22Rv1 (cell line): ENCODE results near the gene ROR1.

ENCODE experiments used
- H3K27ac ChIP-seq: fragments of 450-650 bp; 2 replicates; pipeline ENCODE4 v1.5.1; 2017
- ZFX ChIP-seq: fragments of 450-650 bp; IDR thresholded peaks from 2 replicates; pipeline ENCODE4 v1.6.1; 2017; ENCODE audit warnings: antibody characterized with exemption, borderline replicate concordance
- TF ChIP-seq, protein P1 (sequence below): fragments of 450-650 bp; IDR thresholded peaks from 2 replicates; pipeline ENCODE4 v1.5.1; 2017; ENCODE audit warnings: mild to moderate bottlenecking

ROR1 gene

DNA sequence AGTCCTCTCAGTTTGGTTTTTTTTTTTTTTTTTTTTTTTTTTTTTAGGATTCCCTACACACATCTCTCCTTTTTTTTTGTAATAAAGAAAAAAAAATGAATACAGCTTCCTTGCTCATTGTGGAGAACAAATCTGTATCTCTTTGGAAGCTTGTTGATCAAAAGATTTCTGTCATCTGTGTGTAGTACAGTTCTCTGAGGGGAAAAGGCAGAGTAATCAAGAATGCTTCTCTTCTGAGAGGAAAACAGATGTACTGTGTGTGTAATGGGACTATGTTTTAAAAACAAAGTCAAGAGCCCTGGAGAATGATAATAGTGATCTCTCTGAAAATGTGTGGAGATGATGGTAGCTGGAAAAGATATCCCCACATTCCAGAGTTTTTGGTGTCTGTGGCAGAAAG is 16.5 kb upstream of the ROR1 start:
- no peak for TF ChIP-seq ZFX
- TF ChIP-seq, protein P1, sequence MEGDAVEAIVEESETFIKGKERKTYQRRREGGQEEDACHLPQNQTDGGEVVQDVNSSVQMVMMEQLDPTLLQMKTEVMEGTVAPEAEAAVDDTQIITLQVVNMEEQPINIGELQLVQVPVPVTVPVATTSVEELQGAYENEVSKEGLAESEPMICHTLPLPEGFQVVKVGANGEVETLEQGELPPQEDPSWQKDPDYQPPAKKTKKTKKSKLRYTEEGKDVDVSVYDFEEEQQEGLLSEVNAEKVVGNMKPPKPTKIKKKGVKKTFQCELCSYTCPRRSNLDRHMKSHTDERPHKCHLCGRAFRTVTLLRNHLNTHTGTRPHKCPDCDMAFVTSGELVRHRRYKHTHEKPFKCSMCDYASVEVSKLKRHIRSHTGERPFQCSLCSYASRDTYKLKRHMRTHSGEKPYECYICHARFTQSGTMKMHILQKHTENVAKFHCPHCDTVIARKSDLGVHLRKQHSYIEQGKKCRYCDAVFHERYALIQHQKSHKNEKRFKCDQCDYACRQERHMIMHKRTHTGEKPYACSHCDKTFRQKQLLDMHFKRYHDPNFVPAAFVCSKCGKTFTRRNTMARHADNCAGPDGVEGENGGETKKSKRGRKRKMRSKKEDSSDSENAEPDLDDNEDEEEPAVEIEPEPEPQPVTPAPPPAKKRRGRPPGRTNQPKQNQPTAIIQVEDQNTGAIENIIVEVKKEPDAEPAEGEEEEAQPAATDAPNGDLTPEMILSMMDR = no peak
- no peak overlapping the region for H3K27ac ChIP-seq

DNA sequence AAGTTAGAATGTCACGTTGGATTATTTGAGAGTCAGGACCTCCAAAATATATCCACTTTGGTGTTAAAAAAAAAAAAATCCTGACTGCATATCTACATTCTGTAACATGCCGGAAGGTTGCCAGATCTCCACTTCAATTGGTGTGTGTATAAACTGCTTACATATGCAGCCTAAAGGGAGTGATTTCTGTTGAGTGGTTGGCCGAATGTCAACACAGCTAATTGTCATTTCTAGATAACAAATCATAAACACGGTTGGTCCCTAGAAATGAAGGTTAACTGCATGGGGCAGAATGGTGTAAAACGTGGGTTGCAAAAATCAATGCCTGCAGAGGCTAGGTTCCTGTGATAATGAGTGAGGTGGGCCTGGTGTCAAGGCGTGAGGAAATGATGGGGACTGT is 15.0 kb upstream of the ROR1 start:
- no peak for TF ChIP-seq ZFX
- TF ChIP-seq, protein P1 = no peak
- H3K27ac ChIP-seq = no peak overlapping the region

DNA sequence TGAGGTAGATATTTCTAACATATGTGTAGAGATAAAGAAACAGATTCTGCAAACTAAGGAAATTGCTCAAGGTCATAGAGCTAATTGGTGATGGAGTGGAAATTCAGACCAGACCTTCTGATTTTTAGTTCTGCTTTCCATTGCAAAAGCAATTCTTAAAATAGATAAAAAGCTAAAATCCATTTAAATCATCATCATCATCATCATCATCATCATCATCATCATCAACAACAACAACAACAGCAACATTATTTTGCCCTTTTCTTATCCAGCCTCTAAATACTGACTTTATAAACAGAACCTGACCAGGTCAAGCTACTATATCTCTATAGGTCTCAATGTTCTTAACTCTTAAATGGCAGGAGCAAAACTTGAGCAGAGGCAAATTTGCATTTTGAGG is 14.0 kb upstream of the ROR1 start:
- H3K27ac ChIP-seq = no peak overlapping the region
- TF ChIP-seq, protein P1 = no peak
- no peak for TF ChIP-seq ZFX

DNA sequence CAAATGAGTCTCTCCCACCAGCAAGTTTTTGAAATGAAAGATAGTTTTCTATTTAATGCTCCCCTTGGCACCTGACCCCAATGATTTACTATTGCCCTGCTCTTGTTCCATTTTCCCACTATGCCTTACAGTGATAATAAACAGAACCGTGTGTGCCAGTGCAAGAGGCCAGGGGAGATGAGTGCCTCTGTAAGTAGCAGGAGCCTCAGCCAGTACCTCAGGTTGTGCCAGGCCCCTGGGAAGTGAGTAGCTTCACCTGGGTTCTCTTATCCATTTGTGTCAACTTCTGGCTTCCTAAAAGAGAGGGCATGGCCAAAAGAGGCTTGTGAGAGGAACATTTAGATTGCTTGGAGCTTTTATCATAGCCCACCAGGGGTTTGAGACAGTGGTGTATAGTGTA is 3.4 kb upstream of the ROR1 start:
- H3K27ac ChIP-seq = no peak overlapping the region
- TF ChIP-seq ZFX = no peak

DNA sequence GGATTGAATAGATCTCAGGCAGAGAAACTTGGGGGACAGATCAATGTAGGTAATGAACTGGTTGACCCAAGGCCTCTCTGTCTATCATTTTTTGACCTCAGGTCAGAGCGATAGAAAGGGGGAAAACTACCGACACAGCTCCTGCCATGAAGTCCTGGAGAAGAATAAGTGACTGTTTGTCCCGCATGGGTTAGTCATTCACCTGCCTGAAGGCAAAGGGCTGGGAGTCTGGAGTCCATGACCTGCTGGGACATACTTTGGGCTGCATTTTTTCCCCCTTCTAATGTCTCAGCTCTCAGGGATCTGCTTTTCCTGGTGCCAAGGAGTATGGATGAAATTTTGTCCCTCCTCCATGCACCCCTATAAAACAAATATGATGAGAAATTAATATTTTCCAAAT is 1.6 kb upstream of the ROR1 start:
- TF ChIP-seq ZFX = no peak
- TF ChIP-seq, protein P1 = no peak
- H3K27ac ChIP-seq = no peak overlapping the region

DNA sequence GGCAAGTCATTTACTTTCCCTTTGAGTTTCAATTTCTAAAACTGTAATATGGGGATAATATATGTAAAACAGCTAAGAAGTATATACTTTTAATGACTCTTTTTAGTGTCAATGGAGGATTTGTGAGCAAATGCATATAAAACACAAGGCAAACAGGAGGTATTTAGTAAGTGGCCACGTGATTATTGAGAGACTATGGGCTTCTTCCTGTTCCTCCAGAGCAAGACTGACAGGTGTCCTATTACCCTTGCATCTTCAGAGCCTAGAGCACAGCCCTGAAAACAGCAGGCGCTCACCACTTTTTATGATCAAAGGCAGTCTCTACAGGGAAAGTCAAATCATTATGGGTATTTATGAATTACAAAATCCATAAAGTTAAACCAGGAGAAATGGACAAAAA is 941 bp upstream of the ROR1 start:
- no peak overlapping the region for H3K27ac ChIP-seq
- no peak for TF ChIP-seq ZFX
- TF ChIP-seq, protein P1 = no peak

DNA sequence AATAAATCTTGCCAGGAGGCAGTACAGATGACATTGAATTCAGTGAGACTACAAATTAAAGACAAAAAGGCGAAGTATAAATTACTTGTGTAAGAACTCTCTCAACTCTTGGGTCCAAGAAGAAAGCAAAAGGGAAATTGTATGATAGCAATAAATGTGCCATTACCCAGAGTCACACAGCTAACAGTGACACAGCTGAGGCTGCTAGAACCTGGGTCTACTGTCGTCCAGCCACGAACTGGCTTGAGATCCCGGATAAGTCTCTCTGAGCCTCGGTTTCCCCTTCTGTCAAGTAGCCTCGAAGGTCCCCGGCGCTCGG is 362 bp upstream of the ROR1 start:
- no peak overlapping the region for H3K27ac ChIP-seq
- TF ChIP-seq, protein P1 = no peak
- TF ChIP-seq ZFX = no peak

DNA sequence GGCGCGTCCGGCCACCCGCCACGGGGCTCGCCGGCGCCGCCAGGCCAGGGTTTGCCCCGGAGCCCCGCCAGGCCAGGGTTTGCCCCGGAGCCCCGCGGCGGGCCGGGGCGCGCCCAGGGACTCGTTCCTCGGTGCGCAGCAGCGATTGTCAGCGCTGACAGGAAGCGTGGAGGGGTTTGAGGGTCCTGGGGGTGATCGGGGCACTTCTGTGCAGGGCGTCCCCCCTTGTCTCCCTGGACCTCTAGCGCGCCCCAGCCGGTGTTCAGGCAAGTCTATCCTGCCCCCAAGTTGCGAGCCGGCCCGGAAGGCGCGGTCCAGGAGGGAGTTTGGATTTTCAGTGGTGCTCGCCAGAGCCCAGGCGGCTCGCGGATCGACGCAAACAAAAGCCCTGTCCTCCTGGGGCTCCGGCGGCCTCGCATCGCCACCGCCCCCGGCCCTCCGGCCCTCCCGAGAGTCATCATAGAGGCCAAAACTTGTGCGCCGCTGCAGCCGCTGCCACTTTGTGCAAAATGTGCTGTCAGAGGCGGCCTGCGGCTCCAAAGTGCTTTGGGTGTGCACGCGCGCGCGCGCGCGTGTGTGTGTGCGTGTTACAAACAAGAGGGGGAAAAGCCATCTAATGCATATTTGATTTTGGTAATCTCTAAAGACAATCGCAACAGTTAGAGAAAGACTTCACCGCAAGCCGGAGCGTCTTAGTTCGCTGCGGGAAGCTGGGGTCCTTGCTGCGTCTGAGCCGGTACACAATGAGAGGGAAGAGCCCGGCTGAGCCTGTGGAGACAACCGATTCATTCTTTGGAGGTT is 1.0 kb downstream of the ROR1 start:
- no peak overlapping the region for H3K27ac ChIP-seq
- TF ChIP-seq ZFX = no peak
- TF ChIP-seq, protein P1 = no peak
